WTC11 (cell line): ENCODE data around the gene GALE. TPM values are rescaled to one million over a fixed set of nuclear protein-coding genes. Genes with fewer than 3 reads are reported as not detected.
A peak's percentile ranks its signal among the peaks of the same experiment; 100 is the strongest.

Experiments used
- ATAC-seq: fragments of 200-7000 bp; cut with Tn5 transposase; 2 replicates; pipeline ENCODE4 v1.10.0; 2021; ENCODE audit warnings: mild to moderate bottlenecking, moderate library complexity
- CTCF ChIA-PET: fragments of 300-600 bp; sonication (Branson Sonifier 250); formaldehyde crosslinking; loops from one replicate; lab custom pipeline; 2021; ENCODE audit warnings: antibody characterized with exemption; lab: Charles Lee
- POLR2A ChIA-PET: fragments of 350-600 bp; sonication (Branson Sonifier 250); formaldehyde crosslinking; loops from one replicate; lab custom pipeline; 2021; ENCODE audit warnings: antibody characterized with exemption; lab: Charles Lee
- DNase-seq: peaks from one replicate; pipeline ENCODE4 v3.0.0; 2021; ENCODE audit warnings: low spot score
- H3K27ac Mint-ChIP-seq: 2 replicates; pipeline ENCODE4 v1.8.0; 2021; ENCODE audit warnings: mixed read lengths
- H3K27me3 Mint-ChIP-seq: 2 replicates; pipeline ENCODE4 v1.8.0; 2021; ENCODE audit warnings: low read depth, mild to moderate bottlenecking, moderate library complexity, mixed read lengths
- H3K36me3 Mint-ChIP-seq: 2 replicates; pipeline ENCODE4 v1.8.0; 2021; ENCODE audit warnings: mixed read lengths
- H3K4me1 Mint-ChIP-seq: 2 replicates; pipeline ENCODE4 v1.8.0; 2022; ENCODE audit warnings: mixed read lengths
- H3K4me3 Mint-ChIP-seq: 2 replicates; pipeline ENCODE4 v1.8.0; 2021; ENCODE audit warnings: mild to moderate bottlenecking, moderate library complexity, mixed read lengths
- H3K9me3 Mint-ChIP-seq: 2 replicates; pipeline ENCODE4 v1.8.0; 2021; ENCODE audit warnings: mixed read lengths
- ATF2 ChIP-seq: sonication (generic); formaldehyde crosslinking; IDR thresholded peaks from 2 replicates; pipeline ENCODE4 v1.8.1; 2022; ENCODE audit warnings: low read depth, missing genetic modification reagents, borderline replicate concordance
- ATF6 ChIP-seq: sonication (generic); formaldehyde crosslinking; IDR thresholded peaks from 2 replicates; pipeline ENCODE4 v1.8.1; 2023; ENCODE audit warnings: mild to moderate bottlenecking, missing genetic modification reagents
- CTCF ChIP-seq: fragments of 200-600 bp; IDR thresholded peaks from 2 replicates; pipeline ENCODE4 v1.8.0; 2022; ENCODE audit warnings: antibody characterized with exemption
- ETV6 ChIP-seq: sonication (generic); formaldehyde crosslinking; IDR thresholded peaks from 2 replicates; pipeline ENCODE4 v1.8.1; 2022; ENCODE audit warnings: mild to moderate bottlenecking, missing genetic modification reagents
- SMAD4 ChIP-seq: sonication (generic); formaldehyde crosslinking; IDR thresholded peaks from 2 replicates; pipeline ENCODE4 v1.8.0; 2022; ENCODE audit warnings: mild to moderate bottlenecking, missing genetic modification reagents
- TP53 ChIP-seq: sonication (generic); formaldehyde crosslinking; IDR thresholded peaks from 2 replicates; pipeline ENCODE4 v1.8.1; 2023; ENCODE audit warnings: mild to moderate bottlenecking, missing genetic modification reagents
- ZNF281 ChIP-seq: sonication (generic); formaldehyde crosslinking; IDR thresholded peaks from 2 replicates; pipeline ENCODE4 v1.8.0; 2023; ENCODE audit warnings: mild to moderate bottlenecking, missing genetic modification reagents
- total RNA-seq: library from RNA; stranded (reverse); gene quantifications from 3 replicates; pipeline ENCODE4 v1.2.3, GENCODE V29; 2021

Gene GALE
- total RNA-seq, 1 experiment from 2014 or later: 30.3 TPM

- ChIA-PET POLR2A (no interaction called here), CTCF (interaction anchor here (0.9 kb wide), 1 partner anchor 42 kb away, joined by 3 read pairs; no protein-coding TSS in a partner anchor)
- Mint-ChIP-seq H3K9me3 (no peaks in the 10 kb centered on the region), H3K27me3 (no peaks in the 10 kb centered on the region), H3K36me3 (peaks cover 20% of the 10 kb centered on the region; the same call in 1 of the 2 replicates), H3K4me3 (no peak overlapping the region), H3K4me1 (peaks cover 7% of the 10 kb centered on the region), H3K27ac (no peak overlapping the region)
- DNase-seq: no peak
- TF ChIP-seq SMAD4: no peak
- TF ChIP-seq ETV6: no peak
- no peak for TF ChIP-seq ZNF281 (CRISPR knock-in tag)
- TF ChIP-seq ATF2 (CRISPR knock-in tag): no peak
- ATAC-seq: no peak
Observed at GRCh38 chr1:23814016-23814415, 13.5 kb upstream of the GALE start.

- no peaks in the 10 kb centered on the region for H3K9me3 Mint-ChIP-seq
- peak; percentile 90 for ATAC-seq
- H3K27me3 Mint-ChIP-seq: no peaks in the 10 kb centered on the region; the same call in 1 of the 2 replicates
- H3K4me3 Mint-ChIP-seq: no peak overlapping the region
- POLR2A ChIA-PET: interaction anchor here (0.8 to 1.0 kb wide), 2 partner anchors 14 to 146 kb away, joined by 3 to 6 read pairs; partner anchors contain the start of gene HMGCL
- CTCF ChIA-PET: interaction anchor here (0.6 to 5.3 kb wide), 70 partner anchors 12 to 576 kb away, joined by 3 to 109 read pairs (median 5); partner anchors contain the start of genes CNR2, ELOA, FUCA1 and GALE
- no peak overlapping the region for H3K27ac Mint-ChIP-seq
- no peak for TF ChIP-seq ATF6 (CRISPR knock-in tag)
- TF ChIP-seq CTCF: peak; percentile 77
- TF ChIP-seq, all 79 proteins: peak for 1
- peak; percentile 79 for DNase-seq
- Mint-ChIP-seq H3K36me3 (peaks cover 6% of the 10 kb centered on the region; the same call in 1 of the 2 replicates), H3K4me1 (peaks cover 7% of the 10 kb centered on the region)
Observed at GRCh38 chr1:23810818-23811540, 10.4 kb upstream of the GALE start.

- TF ChIP-seq CTCF (0 out of 2 replicates have a peak, but pooled peaks have one; percentile 51), TP53 (CRISPR knock-in tag) (no peak)
- no peak overlapping the region for H3K4me3 Mint-ChIP-seq
- H3K36me3 Mint-ChIP-seq: peaks cover 6% of the 10 kb centered on the region; the same call in 1 of the 2 replicates
- no peaks in the 10 kb centered on the region; the same call in 1 of the 2 replicates for H3K27me3 Mint-ChIP-seq
- POLR2A ChIA-PET: no interaction called here
- no peaks in the 10 kb centered on the region for H3K9me3 Mint-ChIP-seq
- DNase-seq (peak; percentile 84), ATAC-seq (peak; percentile 81)
- no peak overlapping the region for H3K27ac Mint-ChIP-seq
- H3K4me1 Mint-ChIP-seq: peaks cover 7% of the 10 kb centered on the region
- CTCF ChIA-PET: interaction anchor here (0.6 to 5.3 kb wide), 28 partner anchors 8 to 755 kb away, joined by 3 to 109 read pairs (median 8); partner anchors contain the start of genes CNR2, FUCA1, GALE and HMGCL
Observed at GRCh38 chr1:23809751-23810171, 9.2 kb upstream of the GALE start.
